GM12865 (cell line): ENCODE measurements around the gene ITGBL1.

Experiments
- DNase-seq: peaks from one replicate; pipeline ENCODE4 v3.0.0; 2010; ENCODE audit warnings: low read depth
- H3K4me3 ChIP-seq: 2 replicates; pipeline ENCODE4 v1.5.1; 2011; ENCODE audit warnings: mild to moderate bottlenecking, low read depth, low read length, control low read depth
- CTCF ChIP-seq: IDR thresholded peaks from 2 replicates; pipeline ENCODE4 v1.5.1; 2011; ENCODE audit warnings: low read length, control low read depth, low read depth, inconsistent platforms; ENCODE audit not compliant: insufficient read depth; ENCODE audit errors: missing control alignments

Gene ITGBL1

DNA sequence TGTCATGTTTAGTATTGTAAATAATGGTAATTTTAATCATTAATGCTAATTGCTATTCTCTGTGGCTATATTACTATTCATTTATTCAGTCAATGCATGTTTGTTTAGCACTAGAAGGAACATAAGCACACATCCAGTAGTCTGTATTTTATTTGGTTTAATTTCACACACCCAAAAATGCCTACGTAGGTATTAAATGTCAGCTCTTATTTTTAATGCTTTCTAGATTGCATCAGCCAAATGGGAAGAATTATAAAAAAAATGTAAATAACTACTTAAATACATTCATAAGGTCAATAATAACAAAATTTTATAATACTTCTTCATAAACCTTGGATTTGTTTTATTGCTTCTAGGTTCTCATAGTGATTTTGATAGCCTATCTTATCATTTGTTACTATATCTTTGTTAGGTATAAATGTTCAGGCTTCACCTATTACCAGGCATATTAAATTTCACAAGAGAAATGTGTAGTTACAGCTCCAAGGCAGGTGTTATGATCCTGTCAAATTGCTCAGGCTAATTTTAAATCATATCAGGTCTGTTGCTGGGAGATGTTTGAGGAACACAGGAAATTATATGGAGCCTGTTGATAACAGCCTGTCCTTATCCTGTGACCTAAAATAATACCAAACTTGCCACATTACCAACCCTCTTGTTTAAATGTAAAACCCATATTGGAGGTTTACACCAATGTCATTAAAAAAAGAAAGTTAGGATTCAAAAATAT is 34.4 kb downstream of the ITGBL1 start:
- DNase-seq = no peak
- H3K4me3 ChIP-seq = no peak overlapping the region
- no peak for TF ChIP-seq CTCF

DNA sequence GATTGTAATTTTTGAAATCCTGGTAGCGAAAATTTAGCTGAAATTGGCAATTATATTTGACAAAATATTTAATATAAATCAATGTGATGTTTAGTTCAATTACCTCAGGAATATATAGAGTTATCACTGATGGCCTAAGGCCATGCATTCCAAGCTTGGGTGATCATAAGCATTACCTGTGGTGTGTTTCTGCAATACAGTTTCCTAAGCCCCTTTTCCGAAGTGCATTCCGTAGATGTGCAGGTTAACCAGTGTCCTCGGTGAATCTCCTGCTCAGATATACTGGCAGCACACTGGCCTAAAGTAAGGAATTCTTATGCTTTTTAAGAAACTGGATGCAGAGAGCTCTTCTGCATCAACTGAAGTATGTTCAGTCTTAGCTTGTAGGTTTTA is 35.0 kb downstream of the ITGBL1 start:
- TF ChIP-seq CTCF = no peak

GRCh38 chr13:101488734-101489133 is 36.3 kb downstream of the ITGBL1 start:
- no peak overlapping the region for H3K4me3 ChIP-seq
- DNase-seq = no peak
- no peak for TF ChIP-seq CTCF

More for the DNA sequence above, 35.0 kb downstream of the ITGBL1 start:
- DNase-seq = no peak
- no peak overlapping the region for H3K4me3 ChIP-seq

DNA sequence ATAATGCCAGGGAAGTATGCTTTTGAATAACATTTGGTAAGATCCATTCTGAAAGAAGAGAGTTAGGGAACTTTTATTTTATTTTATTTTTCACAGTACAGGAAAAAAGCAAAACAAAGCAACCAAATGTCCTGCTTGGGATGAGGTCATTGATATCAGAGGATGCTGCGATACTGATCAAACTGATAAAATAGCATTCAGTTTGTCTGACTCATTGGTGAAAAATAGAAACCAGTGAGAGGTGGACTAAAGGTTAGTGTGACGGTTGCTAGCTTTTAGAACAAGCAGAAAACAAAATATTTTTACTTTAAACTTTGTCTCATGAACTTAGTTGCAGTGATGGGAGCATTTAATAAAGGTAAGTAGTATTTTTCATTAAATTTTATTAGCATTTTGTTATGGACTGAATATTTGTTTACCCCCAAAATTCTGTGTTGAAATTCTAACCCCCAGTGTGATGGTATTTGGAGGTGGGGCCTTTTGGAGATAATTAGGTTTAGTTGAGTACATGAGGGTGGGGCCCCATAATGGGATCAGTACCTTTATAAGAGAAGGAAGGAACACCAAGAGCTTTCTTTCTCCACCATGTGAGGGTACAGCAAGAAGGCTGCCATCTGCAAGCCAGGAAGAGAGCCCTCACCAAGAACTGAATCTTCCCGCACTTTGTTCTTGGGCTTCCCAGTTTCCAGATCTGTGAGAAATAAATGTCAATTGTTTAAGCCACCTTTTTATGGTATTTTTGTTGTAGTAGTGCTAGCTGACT is 37.3 kb downstream of the ITGBL1 start:
- no peak for DNase-seq
- no peak for TF ChIP-seq CTCF
- H3K4me3 ChIP-seq = no peak overlapping the region

- no peak for DNase-seq
- no peak for TF ChIP-seq CTCF
- no peak overlapping the region for H3K4me3 ChIP-seq
Measured at GRCh38 chr13:101490406-101491015, 38.0 kb downstream of the ITGBL1 start.

GRCh38 chr13:101492251-101492910 is 39.9 kb downstream of the ITGBL1 start:
- no peak for TF ChIP-seq CTCF
- H3K4me3 ChIP-seq = no peak overlapping the region
- DNase-seq = no peak
